H1 (cell line): ENCODE measurements around the gene CMSS1. TPM values are rescaled to one million over a fixed set of nuclear protein-coding genes. Genes with fewer than 3 reads are reported as not detected.

Experiments
- KDM4A ChIP-seq: IDR thresholded peaks from one replicate; pipeline ENCODE4 v1.7.1; 2012; ENCODE audit warnings: low read depth, mild to moderate bottlenecking, moderate library complexity, low read length, inconsistent platforms; ENCODE audit not compliant: severe bottlenecking
- NANOG ChIP-seq: IDR thresholded peaks from 2 replicates; pipeline ENCODE4 v1.6.1; 2011; ENCODE audit warnings: low read length, low read depth, mild to moderate bottlenecking, inconsistent platforms; ENCODE audit not compliant: insufficient read depth, poor library complexity, severe bottlenecking
- POU5F1 ChIP-seq: IDR thresholded peaks from 2 replicates; pipeline ENCODE4 v1.6.1; 2011; ENCODE audit warnings: low read depth, mild to moderate bottlenecking, low read length, moderate library complexity
- polyA plus RNA-seq, 7 experiments: library from polyadenylated mRNA; depleted of rRNA in 3 of 7; stranded (reverse) in 5 of 7; unstranded in 2 of 7; fragments of >200 nt in 5 of 7; fragments of 200-250 nt in 2 of 7; gene quantifications; 1 replicate in 5 of 7; 2 replicates in 1 of 7; 4 replicates in 1 of 7; pipeline versions ENCODE4 v1.2.1 to v1.2.3, GENCODE V29; 2011 to 2013; ENCODE audit warnings: missing spikeins in 2 of 7, mixed read lengths in 2 of 7
- total RNA-seq: library from RNA; stranded (reverse); fragmentation: NEBNext Ultra II Directional; extraction: Animal tissue kit (Norgen Biotek cat#: 25700); gene quantifications from 2 replicates; pipeline ENCODE4 v1.2.1, GENCODE V29; 2021
- TF ChIP-seq, protein P1 (sequence below): IDR thresholded peaks from 2 replicates; pipeline ENCODE4 v1.6.1; 2011; ENCODE audit warnings: low read length, improper control_type of control experiment

The CMSS1 gene
- total and polyA plus RNA-seq, 2 of the 8 experiments (the other 6 are each of a cell fraction or from before 2014, with no cell fraction given), result 15.2 to 75.1 TPM

- no peak for TF ChIP-seq NANOG
- no peak for TF ChIP-seq KDM4A
- no peak for TF ChIP-seq POU5F1
- TF ChIP-seq, protein P1, sequence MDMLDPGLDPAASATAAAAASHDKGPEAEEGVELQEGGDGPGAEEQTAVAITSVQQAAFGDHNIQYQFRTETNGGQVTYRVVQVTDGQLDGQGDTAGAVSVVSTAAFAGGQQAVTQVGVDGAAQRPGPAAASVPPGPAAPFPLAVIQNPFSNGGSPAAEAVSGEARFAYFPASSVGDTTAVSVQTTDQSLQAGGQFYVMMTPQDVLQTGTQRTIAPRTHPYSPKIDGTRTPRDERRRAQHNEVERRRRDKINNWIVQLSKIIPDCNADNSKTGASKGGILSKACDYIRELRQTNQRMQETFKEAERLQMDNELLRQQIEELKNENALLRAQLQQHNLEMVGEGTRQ, result no peak
Measured at GRCh38 chr3:100123112-100123511, 305.4 kb downstream of the CMSS1 start (continued).
